GM18907 (cell line): ENCODE data around the gene DKC1.

ENCODE experiments used
- ATAC-seq: cut with Tn5 transposase; IDR thresholded peaks from one replicate; pipeline ENCODE4 v1.9.1; 2021; ENCODE audit warnings: mild to moderate bottlenecking, moderate library complexity; ENCODE audit not compliant: unreplicated experiment

DKC1 gene

GRCh38 chrX:154735695-154736393 lies 26.8 kb upstream of the DKC1 start:
- ATAC-seq, result no peak

- no peak for ATAC-seq
Measured at GRCh38 chrX:154737136-154737535, 25.5 kb upstream of the DKC1 start.

GRCh38 chrX:154738011-154738738 lies 24.5 kb upstream of the DKC1 start:
- ATAC-seq, result no peak

- ATAC-seq, result no peak
Measured at GRCh38 chrX:154739952-154740465, 22.7 kb upstream of the DKC1 start.

GRCh38 chrX:154742613-154743012 lies 20.1 kb upstream of the DKC1 start:
- no peak for ATAC-seq

- peak; percentile 59 for ATAC-seq
Measured at GRCh38 chrX:154748712-154749339, 13.8 kb upstream of the DKC1 start.

GRCh38 chrX:154749856-154750255 lies 12.8 kb upstream of the DKC1 start:
- ATAC-seq, result no peak

GRCh38 chrX:154750301-154751202 lies 12.1 kb upstream of the DKC1 start, which contains the start of gene GAB3:
Gene GAB3, minus strand, starts transcription at chrX:154751077. Its CDS starts 52 bp downstream, at chrX:154751025.
- ATAC-seq, result peak; percentile 49

GRCh38 chrX:154751203-154751668 lies 11.4 kb upstream of the DKC1 start:
- ATAC-seq, result no peak

- ATAC-seq, result no peak
Measured at GRCh38 chrX:154751669-154752271, 10.9 kb upstream of the DKC1 start.

- ATAC-seq, result no peak
Measured at GRCh38 chrX:154758696-154759095, 4.0 kb upstream of the DKC1 start.

GRCh38 chrX:154761977-154762536 lies 607 bp upstream of the DKC1 start:
- no peak for ATAC-seq

GRCh38 chrX:154774622-154775021 lies 12.0 kb downstream of the DKC1 start:
- no peak for ATAC-seq

GRCh38 chrX:154775419-154776349 lies 13.0 kb downstream of the DKC1 start:
- no peak for ATAC-seq

- no peak for ATAC-seq
Measured at GRCh38 chrX:154776753-154777152, 14.1 kb downstream of the DKC1 start.

- ATAC-seq, result no peak
Measured at GRCh38 chrX:154779261-154779660, 16.6 kb downstream of the DKC1 start.

GRCh38 chrX:154780968-154781367 lies 18.3 kb downstream of the DKC1 start:
- no peak for ATAC-seq

- ATAC-seq, result no peak
Measured at GRCh38 chrX:154784149-154784995, 21.7 kb downstream of the DKC1 start.
